Neural progenitor cell (in vitro differentiated cells): ENCODE results near the gene IL1RL2.

ENCODE experiments used
- CTCF ChIP-seq: fragments of 200-600 bp; sonication (generic); IDR thresholded peaks from 2 replicates; pipeline ENCODE4 v1.5.1; 2017; ENCODE audit warnings: antibody characterized with exemption, mild to moderate bottlenecking
- EZH2 ChIP-seq: fragments of 200-600 bp; sonication (generic); IDR thresholded peaks from 2 replicates; pipeline ENCODE4 v1.6.1; 2017; ENCODE audit warnings: antibody characterized with exemption, mild to moderate bottlenecking, moderate library complexity

- TF ChIP-seq EZH2 (no peak), CTCF (no peak)
Measured at GRCh38 chr2:102179788-102180686, 6.8 kb upstream of the IL1RL2 start.
